Thyroid gland (tissue), 4 donors: ENCODE measurements around the gene SPRY4. TPM values are rescaled to one million over a fixed set of nuclear protein-coding genes. Genes with fewer than 3 reads are reported as not detected.

Source experiments
- DNase-seq, 2 donors: peaks; one replicate each; pipeline ENCODE4 v3.0.0-alpha.2; 2019
- H3K27ac ChIP-seq, 3 donors: fragments of 200-600 bp; sonication (generic); 1 replicate in 2 of 3; 2 replicates in 1 of 3; pipeline ENCODE4 v1.5.1; 2016 to 2019; ENCODE audit warnings: mild to moderate bottlenecking in 1 of 3, moderate library complexity in 1 of 3
- H3K27me3 ChIP-seq: fragments of 200-600 bp; sonication (generic); one replicate; pipeline ENCODE4 v1.5.1; 2019
- H3K36me3 ChIP-seq, 2 donors: fragments of 200-600 bp; sonication (generic); one replicate each; pipeline ENCODE4 v1.5.1; 2016 to 2019
- H3K4me1 ChIP-seq, 2 donors: fragments of 200-600 bp; sonication (generic); one replicate each; pipeline ENCODE4 v1.5.1; 2017 to 2019
- H3K4me3 ChIP-seq, 3 donors: fragments of 200-600 bp; sonication (generic); replicated peaks in 1 of 3; 1 replicate in 2 of 3; 2 replicates in 1 of 3; pipeline ENCODE4 v1.5.1; 2016; ENCODE audit warnings: mild to moderate bottlenecking in 1 of 3
- H3K9me3 ChIP-seq: fragments of 200-600 bp; sonication (generic); one replicate; pipeline ENCODE4 v1.5.1; 2017
- POLR2A ChIP-seq, 2 donors: fragments of 450-650 bp; IDR thresholded peaks; one replicate each; pipeline ENCODE4 v1.6.1; 2017; ENCODE audit warnings: antibody characterized with exemption in 2 of 2, mild to moderate bottlenecking in 2 of 2, moderate library complexity in 1 of 2
- WGBS, 2 donors: methylation state at CpG; one replicate each; pipeline ENCODE4 v1.1.5; 2017; 5-methylcytosine and 5-hydroxymethylcytosine counted together
- intact Hi-C: fragments of 100-400 bp; cut with DNase I; formaldehyde crosslinking; loops from one replicate; pipeline ENCODE4 v1.15.1; 2023
- total RNA-seq, 4 donors: library from RNA; depleted of rRNA; stranded (reverse); fragments of >200 nt; gene quantifications; one replicate each; pipeline ENCODE4 v1.2.3, GENCODE V29; 2016
- TF ChIP-seq, protein P1 (sequence below), 6 experiments: fragments of 200-600 bp in 3 of 6; fragments of 450-650 bp in 3 of 6; sonication (generic) in 3 of 6; IDR thresholded peaks; one replicate each; pipeline ENCODE4 v1.5.1; 2016 to 2019; ENCODE audit warnings: antibody characterized with exemption in 6 of 6, mild to moderate bottlenecking in 2 of 6, inconsistent platforms in 1 of 6, moderate library complexity in 1 of 6

Gene SPRY4
- total RNA-seq, 4 donors from 2014 or later: 11.7 to 32.8 (median 18.6) TPM

- no peak for TF ChIP-seq POLR2A (IDR thresholded peaks at IDR 0.05)
- TF ChIP-seq, protein P1, sequence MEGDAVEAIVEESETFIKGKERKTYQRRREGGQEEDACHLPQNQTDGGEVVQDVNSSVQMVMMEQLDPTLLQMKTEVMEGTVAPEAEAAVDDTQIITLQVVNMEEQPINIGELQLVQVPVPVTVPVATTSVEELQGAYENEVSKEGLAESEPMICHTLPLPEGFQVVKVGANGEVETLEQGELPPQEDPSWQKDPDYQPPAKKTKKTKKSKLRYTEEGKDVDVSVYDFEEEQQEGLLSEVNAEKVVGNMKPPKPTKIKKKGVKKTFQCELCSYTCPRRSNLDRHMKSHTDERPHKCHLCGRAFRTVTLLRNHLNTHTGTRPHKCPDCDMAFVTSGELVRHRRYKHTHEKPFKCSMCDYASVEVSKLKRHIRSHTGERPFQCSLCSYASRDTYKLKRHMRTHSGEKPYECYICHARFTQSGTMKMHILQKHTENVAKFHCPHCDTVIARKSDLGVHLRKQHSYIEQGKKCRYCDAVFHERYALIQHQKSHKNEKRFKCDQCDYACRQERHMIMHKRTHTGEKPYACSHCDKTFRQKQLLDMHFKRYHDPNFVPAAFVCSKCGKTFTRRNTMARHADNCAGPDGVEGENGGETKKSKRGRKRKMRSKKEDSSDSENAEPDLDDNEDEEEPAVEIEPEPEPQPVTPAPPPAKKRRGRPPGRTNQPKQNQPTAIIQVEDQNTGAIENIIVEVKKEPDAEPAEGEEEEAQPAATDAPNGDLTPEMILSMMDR (IDR thresholded peaks at IDR 0.05): no peak
- H3K4me3 ChIP-seq: no peak overlapping the region
- no peaks in the 10 kb centered on the region for H3K27me3 ChIP-seq
- H3K4me1 ChIP-seq: no peaks in the 10 kb centered on the region
- intact Hi-C loops: no loop called here
- no peak for DNase-seq
- H3K36me3 ChIP-seq: peaks cover 0 to 5% of the 10 kb centered on the region in 2 donors
- H3K27ac ChIP-seq: no peak overlapping the region
- no peaks in the 10 kb centered on the region for H3K9me3 ChIP-seq
- WGBS, 2 donors: 68 to 74% methylated on average over 7 of the region's 7 CpGs
Observed at GRCh38 chr5:142307146-142307890, 17.5 kb downstream of the SPRY4 start.

DNA sequence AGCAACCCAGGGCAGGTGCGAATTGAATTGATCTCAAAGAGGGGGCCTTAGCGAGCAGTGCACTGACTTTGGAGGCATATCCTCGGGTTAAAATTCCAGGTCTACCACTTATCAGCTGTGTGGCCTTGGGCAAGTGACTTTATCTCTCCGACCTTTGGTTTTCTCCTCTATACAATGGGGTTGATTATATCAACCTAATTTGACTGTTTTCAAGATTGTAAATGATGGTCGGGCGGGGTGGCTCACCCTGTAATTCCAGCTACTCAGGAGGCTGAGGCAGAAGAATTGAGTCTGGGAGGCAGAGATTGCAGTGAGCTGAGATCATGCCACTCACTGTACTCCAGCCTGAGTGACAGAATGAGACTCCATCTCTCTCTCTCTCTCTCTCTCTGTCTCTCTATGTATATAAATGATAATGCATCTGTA is 18.7 kb downstream of the SPRY4 start:
- no peaks in the 10 kb centered on the region for H3K9me3 ChIP-seq
- whole genome bisulfite sequencing, 2 donors: 92 to 96% methylated on average over 6 of the region's 6 CpGs
- H3K27ac ChIP-seq: no peak overlapping the region
- no peaks in the 10 kb centered on the region for H3K27me3 ChIP-seq
- H3K4me1 ChIP-seq: no peaks in the 10 kb centered on the region
- no peak overlapping the region for H3K4me3 ChIP-seq
- DNase-seq: no peak
- TF ChIP-seq, protein P1 (IDR thresholded peaks at IDR 0.05): no peak
- TF ChIP-seq POLR2A (IDR thresholded peaks at IDR 0.05): no peak
- H3K36me3 ChIP-seq: no peaks in the 10 kb centered on the region
- intact Hi-C loops: no loop called here

DNA sequence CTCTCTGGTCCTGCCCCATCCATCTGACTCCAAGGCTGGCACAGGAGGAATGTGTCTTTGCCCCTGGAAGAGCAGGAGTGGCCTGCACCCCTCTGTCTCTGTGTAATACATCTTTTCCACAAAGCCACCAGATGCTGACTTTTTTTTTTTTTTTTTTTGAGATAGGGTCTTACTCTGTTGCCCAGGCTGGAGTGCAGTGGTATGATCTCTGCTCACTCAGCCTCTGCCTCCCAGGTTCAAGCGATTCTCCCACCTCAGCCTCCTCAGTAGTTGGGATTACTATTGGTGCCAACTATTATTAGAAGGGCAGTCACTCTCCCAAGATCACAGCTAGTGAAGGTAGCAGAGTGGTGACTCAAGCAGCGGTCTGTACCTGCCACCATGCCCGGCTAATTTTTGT is 19.6 kb downstream of the SPRY4 start:
- no peak for DNase-seq
- TF ChIP-seq, protein P1 (IDR thresholded peaks at IDR 0.05): no peak
- TF ChIP-seq POLR2A (IDR thresholded peaks at IDR 0.05): no peak
- Histone ChIP-seq H3K36me3 (no peaks in the 10 kb centered on the region), H3K27ac (no peak overlapping the region), H3K9me3 (no peaks in the 10 kb centered on the region), H3K4me1 (no peaks in the 10 kb centered on the region), H3K4me3 (no peak overlapping the region), H3K27me3 (no peaks in the 10 kb centered on the region)
- 94% methylated on average over 3 of the region's 3 CpGs for WGBS, 2 donors
- intact Hi-C loops: no loop called here

- no peak for TF ChIP-seq POLR2A (IDR thresholded peaks at IDR 0.05)
- TF ChIP-seq, protein P1 (IDR thresholded peaks at IDR 0.05): no peak
- Histone ChIP-seq H3K36me3 (no peaks in the 10 kb centered on the region), H3K27ac (no peak overlapping the region), H3K27me3 (no peaks in the 10 kb centered on the region), H3K9me3 (no peaks in the 10 kb centered on the region), H3K4me3 (no peak overlapping the region), H3K4me1 (no peaks in the 10 kb centered on the region)
- DNase-seq: no peak
- WGBS, 2 donors: 87 to 89% methylated on average over 14 of the region's 14 CpGs
- intact Hi-C loops: no loop called here
Observed at GRCh38 chr5:142304013-142304701, 20.7 kb downstream of the SPRY4 start.

- TF ChIP-seq POLR2A (IDR thresholded peaks at IDR 0.05): no peak
- TF ChIP-seq, protein P1 (IDR thresholded peaks at IDR 0.05): no peak
- intact Hi-C loops: no loop called here
- Histone ChIP-seq H3K4me1 (no peaks in the 10 kb centered on the region), H3K27me3 (no peaks in the 10 kb centered on the region), H3K9me3 (no peaks in the 10 kb centered on the region), H3K36me3 (no peaks in the 10 kb centered on the region), H3K4me3 (no peak overlapping the region), H3K27ac (no peak overlapping the region)
- DNase-seq: no peak
- 76 to 87% methylated on average over 7 of the region's 7 CpGs for WGBS, 2 donors
Observed at GRCh38 chr5:142303565-142303964, 21.3 kb downstream of the SPRY4 start.
